K562 (cell line): Measurements from ENCODE around the gene HEXIM2. TPM values are rescaled to one million over a fixed set of nuclear protein-coding genes. Genes with fewer than 3 reads are reported as not detected.

Source experiments
- BRF1 ChIP-seq: IDR thresholded peaks from 3 replicates; pipeline ENCODE4 v1.6.1; 2011; ENCODE audit warnings: borderline replicate concordance, mild to moderate bottlenecking; ENCODE audit not compliant: insufficient read length; ENCODE audit errors: extremely low read depth
- HDAC6 ChIP-seq: IDR thresholded peaks from 2 replicates; pipeline ENCODE4 v1.6.1; 2012; ENCODE audit warnings: low read depth, mild to moderate bottlenecking, control low read depth, inconsistent platforms, low read length, moderate library complexity
- HDAC8 ChIP-seq: fragments of 450-650 bp; IDR thresholded peaks from 2 replicates; pipeline ENCODE4 v1.6.1; 2016; ENCODE audit warnings: mild to moderate bottlenecking, missing genetic modification characterization, moderate library complexity, missing compliant biosample characterization
- HLTF ChIP-seq: fragments of 450-650 bp; IDR thresholded peaks from 2 replicates; pipeline ENCODE4 v1.6.1; 2016
- MITF ChIP-seq: IDR thresholded peaks from 2 replicates; pipeline ENCODE4 v1.6.1; 2014; ENCODE audit warnings: antibody characterized with exemption
- MYC ChIP-seq, 2 experiments: fragments of 250-450 bp in 1 of 2; sonication (Bioruptor Pico) in 1 of 2; IDR thresholded peaks; 2 replicates each; pipeline versions ENCODE4 v1.5.1 to v1.6.1; 2012 to 2021; ENCODE audit warnings: low read depth in 2 of 2, borderline replicate concordance in 1 of 2, improper control_type of control experiment in 1 of 2, low read length in 1 of 2, mild to moderate bottlenecking in 1 of 2, moderate library complexity in 1 of 2
- RNF2 ChIP-seq: sonication (generic); IDR thresholded peaks from 2 replicates; pipeline ENCODE4 v1.6.1; 2016
- TAF7 ChIP-seq: fragments of 450-650 bp; IDR thresholded peaks from 2 replicates; pipeline ENCODE4 v1.6.1; 2016; ENCODE audit warnings: missing genetic modification characterization, missing compliant biosample characterization
- UBTF ChIP-seq, 2 experiments: IDR thresholded peaks; 2 replicates each; pipeline ENCODE4 v1.6.1; 2012; ENCODE audit warnings: improper control_type of control experiment in 2 of 2, low read depth in 2 of 2, low read length in 2 of 2, borderline replicate concordance in 1 of 2
- ZNF12 ChIP-seq: sonication (generic); formaldehyde crosslinking; IDR thresholded peaks from 2 replicates; pipeline ENCODE4 v1.4.0; 2020; ENCODE audit warnings: mild to moderate bottlenecking, missing genetic modification reagents
- ZNF436 ChIP-seq: fragments of 250-450, 450-650 bp; sonication (Bioruptor Pico); formaldehyde crosslinking; IDR thresholded peaks from 2 replicates; pipeline ENCODE4 v1.7.0; 2020; ENCODE audit warnings: mild to moderate bottlenecking
- ZNF518B ChIP-seq: fragments of 250-450 bp; sonication (Bioruptor Pico); IDR thresholded peaks from 2 replicates; pipeline ENCODE4 v1.5.0; 2021; ENCODE audit warnings: mild to moderate bottlenecking, moderate library complexity
- polyA plus RNA-seq, 8 experiments: library from polyadenylated mRNA; depleted of rRNA in 4 of 8; stranded (reverse) in 5 of 8; unstranded in 3 of 8; fragments of >200 nt; fragmentation: Nextera tagmentation in 2 of 8; fragmentation: Illumina TruSeq in 1 of 8; extraction: Ambion mirVana in 2 of 8; extraction: Trizol in 1 of 8; gene quantifications; 2 replicates each; pipeline versions ENCODE4 v1.2.1 to v1.2.3, GENCODE V29; 2011 to 2014; ENCODE audit warnings: inconsistent platforms in 1 of 8, missing spikeins in 1 of 8
- total RNA-seq, 7 experiments: library from RNA; depleted of rRNA in 6 of 7; stranded (reverse); fragments of >200 nt in 6 of 7; fragmentation: Illumina TruSeq in 2 of 7; extraction: Trizol in 2 of 7; gene quantifications; 2 replicates each; pipeline versions ENCODE4 v1.2.1 to v1.2.3, GENCODE V29; 2011 to 2021; ENCODE audit warnings: low replicate concordance in 1 of 7
- TF ChIP-seq, protein P1 (sequence below): sonication (generic); formaldehyde crosslinking; IDR thresholded peaks from 2 replicates; pipeline ENCODE4 v1.8.1; 2023; ENCODE audit warnings: mild to moderate bottlenecking, missing genetic modification reagents, moderate library complexity
- TF ChIP-seq, protein P2 (sequence below): fragments of 150-350 bp; IDR thresholded peaks from 2 replicates; pipeline ENCODE4 v1.6.1; 2014; ENCODE audit warnings: low read depth, mild to moderate bottlenecking, low read length, borderline replicate concordance

HEXIM2 gene
- total and polyA plus RNA-seq, 9 of the 15 experiments (the other 6 are each of a cell fraction or from before 2014, with no cell fraction given): 0.69 to 3.4 (median 1.1) TPM; not detected in 2

DNA sequence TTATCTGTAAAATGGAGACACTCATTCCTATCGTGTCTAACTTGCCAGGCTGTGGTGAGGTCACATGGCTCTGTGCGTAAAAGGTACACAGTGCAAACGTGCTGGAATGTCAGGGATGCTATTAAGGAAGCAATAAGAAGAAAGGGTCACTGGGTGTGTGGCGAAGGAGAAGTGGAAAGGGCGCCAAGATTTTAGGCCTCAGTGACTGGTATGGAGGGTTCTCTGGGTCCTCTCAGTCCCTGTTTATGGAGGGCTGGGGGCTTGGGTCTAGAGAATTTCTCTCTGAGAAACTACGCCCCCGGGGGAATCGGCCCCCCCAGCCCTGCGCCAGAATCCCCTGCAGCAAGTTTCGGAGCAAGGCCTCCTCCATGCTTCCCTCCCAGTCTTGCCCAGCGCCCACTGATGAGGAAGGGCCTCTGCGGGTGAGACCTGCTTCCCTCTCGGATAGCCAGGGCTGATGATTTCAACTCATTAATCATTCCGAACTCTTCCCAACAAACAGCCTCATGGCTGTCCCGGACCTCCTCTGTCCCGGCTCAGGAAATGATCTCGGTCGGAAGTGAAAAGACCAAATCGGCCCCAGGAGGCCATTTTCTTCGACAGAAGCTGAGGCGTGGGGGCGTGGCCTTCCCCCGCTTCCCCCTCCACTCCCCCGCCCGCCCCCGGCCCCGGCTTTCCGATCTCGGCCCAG is 14.6 kb upstream of the HEXIM2 start (continued):
- TF ChIP-seq TAF7 (tag): peak; percentile 58
- 0 out of 2 replicates have a peak, but pooled peaks have one; percentile 4 for TF ChIP-seq ZNF436 (CRISPR knock-in tag)
- no peak for TF ChIP-seq HLTF
- no peak for TF ChIP-seq ZNF518B (CRISPR knock-in tag)
- peak; percentile 77 for TF ChIP-seq MYC (IDR thresholded peaks at IDR 0.05; ENCODE audit: low read depth, low read length)
- peak; percentile 81; the same call in 1 of the 2 replicates for TF ChIP-seq MYC (CRISPR knock-in tag; IDR thresholded peaks at IDR 0.05; ENCODE audit: borderline replicate concordance, low read depth)
- peak; percentile 63; the same call in 1 of the 2 replicates for TF ChIP-seq MITF
- 0 out of 2 replicates have a peak, but pooled peaks have one; percentile 34 for TF ChIP-seq ZNF12 (CRISPR knock-in tag)
- TF ChIP-seq HDAC8 (tag): peak; percentile 89
- TF ChIP-seq RNF2: 0 out of 2 replicates have a peak, but pooled peaks have one; percentile 38
- TF ChIP-seq BRF1: no peak
- TF ChIP-seq, protein P1, sequence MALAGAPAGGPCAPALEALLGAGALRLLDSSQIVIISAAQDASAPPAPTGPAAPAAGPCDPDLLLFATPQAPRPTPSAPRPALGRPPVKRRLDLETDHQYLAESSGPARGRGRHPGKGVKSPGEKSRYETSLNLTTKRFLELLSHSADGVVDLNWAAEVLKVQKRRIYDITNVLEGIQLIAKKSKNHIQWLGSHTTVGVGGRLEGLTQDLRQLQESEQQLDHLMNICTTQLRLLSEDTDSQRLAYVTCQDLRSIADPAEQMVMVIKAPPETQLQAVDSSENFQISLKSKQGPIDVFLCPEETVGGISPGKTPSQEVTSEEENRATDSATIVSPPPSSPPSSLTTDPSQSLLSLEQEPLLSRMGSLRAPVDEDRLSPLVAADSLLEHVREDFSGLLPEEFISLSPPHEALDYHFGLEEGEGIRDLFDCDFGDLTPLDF (CRISPR knock-in tag): no peak
- TF ChIP-seq HDAC6: no peak
- TF ChIP-seq, protein P2, sequence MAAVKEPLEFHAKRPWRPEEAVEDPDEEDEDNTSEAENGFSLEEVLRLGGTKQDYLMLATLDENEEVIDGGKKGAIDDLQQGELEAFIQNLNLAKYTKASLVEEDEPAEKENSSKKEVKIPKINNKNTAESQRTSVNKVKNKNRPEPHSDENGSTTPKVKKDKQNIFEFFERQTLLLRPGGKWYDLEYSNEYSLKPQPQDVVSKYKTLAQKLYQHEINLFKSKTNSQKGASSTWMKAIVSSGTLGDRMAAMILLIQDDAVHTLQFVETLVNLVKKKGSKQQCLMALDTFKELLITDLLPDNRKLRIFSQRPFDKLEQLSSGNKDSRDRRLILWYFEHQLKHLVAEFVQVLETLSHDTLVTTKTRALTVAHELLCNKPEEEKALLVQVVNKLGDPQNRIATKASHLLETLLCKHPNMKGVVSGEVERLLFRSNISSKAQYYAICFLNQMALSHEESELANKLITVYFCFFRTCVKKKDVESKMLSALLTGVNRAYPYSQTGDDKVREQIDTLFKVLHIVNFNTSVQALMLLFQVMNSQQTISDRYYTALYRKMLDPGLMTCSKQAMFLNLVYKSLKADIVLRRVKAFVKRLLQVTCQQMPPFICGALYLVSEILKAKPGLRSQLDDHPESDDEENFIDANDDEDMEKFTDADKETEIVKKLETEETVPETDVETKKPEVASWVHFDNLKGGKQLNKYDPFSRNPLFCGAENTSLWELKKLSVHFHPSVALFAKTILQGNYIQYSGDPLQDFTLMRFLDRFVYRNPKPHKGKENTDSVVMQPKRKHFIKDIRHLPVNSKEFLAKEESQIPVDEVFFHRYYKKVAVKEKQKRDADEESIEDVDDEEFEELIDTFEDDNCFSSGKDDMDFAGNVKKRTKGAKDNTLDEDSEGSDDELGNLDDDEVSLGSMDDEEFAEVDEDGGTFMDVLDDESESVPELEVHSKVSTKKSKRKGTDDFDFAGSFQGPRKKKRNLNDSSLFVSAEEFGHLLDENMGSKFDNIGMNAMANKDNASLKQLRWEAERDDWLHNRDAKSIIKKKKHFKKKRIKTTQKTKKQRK: no peak
- no peak for TF ChIP-seq UBTF (IDR thresholded peaks at IDR 0.05; ENCODE audit: borderline replicate concordance in 1 of 2, low read depth in 2 of 2, low read length in 2 of 2)
